ENCODE data around the gene SH3TC2.

DNA sequence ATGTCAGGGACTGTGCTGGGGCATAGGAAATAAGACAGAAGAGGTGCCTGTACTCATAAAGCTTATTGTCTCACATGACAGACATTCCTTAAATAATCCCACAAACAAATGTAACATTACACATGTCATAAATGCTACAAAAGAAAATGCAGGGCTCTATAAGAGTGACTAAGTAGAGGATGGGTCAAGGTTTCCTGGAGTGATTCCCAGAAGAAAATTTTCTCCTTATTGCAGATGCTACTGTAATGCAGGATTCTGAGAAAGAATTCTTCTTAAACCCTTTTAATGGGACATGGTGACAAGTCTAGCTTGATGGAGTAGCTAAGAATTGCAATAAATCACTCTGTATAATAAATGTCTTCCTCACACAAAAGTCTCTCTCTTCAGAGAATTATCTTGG, 55.7 kb downstream of the SH3TC2 start:
- no peak for TF ChIP-seq NFRKB (IDR thresholded peaks at IDR 0.05)
- no peak for TF ChIP-seq SP1 (IDR thresholded peaks at IDR 0.05)

All from HEK293T (cell line).